K562 (cell line): ENCODE measurements around the gene DYNC1I1. TPM values are rescaled to one million over a fixed set of nuclear protein-coding genes. Genes with fewer than 3 reads are reported as not detected.

Source experiments
- MGA ChIP-seq: fragments of 450-650 bp; IDR thresholded peaks from 2 replicates; pipeline ENCODE4 v1.6.1; 2016; ENCODE audit warnings: mild to moderate bottlenecking, moderate library complexity
- polyA plus RNA-seq, 8 experiments: library from polyadenylated mRNA; depleted of rRNA in 4 of 8; stranded (reverse) in 5 of 8; unstranded in 3 of 8; fragments of >200 nt; fragmentation: Nextera tagmentation in 2 of 8; fragmentation: Illumina TruSeq in 1 of 8; extraction: Ambion mirVana in 2 of 8; extraction: Trizol in 1 of 8; gene quantifications; 2 replicates each; pipeline versions ENCODE4 v1.2.1 to v1.2.3, GENCODE V29; 2011 to 2014; ENCODE audit warnings: inconsistent platforms in 1 of 8, missing spikeins in 1 of 8
- total RNA-seq, 7 experiments: library from RNA; depleted of rRNA in 6 of 7; stranded (reverse); fragments of >200 nt in 6 of 7; fragmentation: Illumina TruSeq in 2 of 7; extraction: Trizol in 2 of 7; gene quantifications; 2 replicates each; pipeline versions ENCODE4 v1.2.1 to v1.2.3, GENCODE V29; 2011 to 2021; ENCODE audit warnings: low replicate concordance in 1 of 7

Gene DYNC1I1
- total and polyA plus RNA-seq, 9 of the 15 experiments (the other 6 are each of a cell fraction or from before 2014, with no cell fraction given): 0.22 to 1.5 (median 0.44) TPM

GRCh38 chr7:95871075-95871848 is 98.9 kb downstream of the DYNC1I1 start (continued):
- no peak for TF ChIP-seq MGA
